HepG2 (cell line): Measurements from ENCODE around the gene TTPAL. TPM values are rescaled to one million over a fixed set of nuclear protein-coding genes. Genes with fewer than 3 reads are reported as not detected.

Experiments used
- ATAC-seq: fragments of 200-7000 bp; cut with Tn5 transposase; 3 replicates; pipeline ENCODE4 v1.9.1; 2020; ENCODE audit warnings: mild to moderate bottlenecking, moderate library complexity
- BruUV-seq: library from RNA; stranded (reverse); fragments of 400-500 nt; replicated peaks from 2 replicates; lab custom pipeline; 2021; lab: Mats Ljungman, UMichigan
- CTCF ChIA-PET: fragments of 300-600 bp; formaldehyde crosslinking; extraction: SDS; loops from one replicate; lab custom pipeline; 2021; ENCODE audit warnings: low total read pairs, inconsistent platforms, low intra/inter-chr PET ratio; lab: Yijun Ruan, JAX
- POLR2A ChIA-PET: fragments of 350-600 bp; sonication (Branson Sonifier 250); formaldehyde crosslinking; loops from one replicate; lab custom pipeline; 2020; ENCODE audit warnings: antibody characterized with exemption, inconsistent platforms; lab: Yijun Ruan, JAX
- DNase-seq: peaks from one replicate; pipeline ENCODE4 v3.0.0-alpha.2; 2015; ENCODE audit warnings: low spot score
- FAIRE-seq: peaks from 3 replicates; lab custom pipeline; 2011; peaks lifted over from hg19 to GRCh38; lab: Jason Lieb, UNC
- H2AFZ ChIP-seq: one replicate; pipeline ENCODE4 v1.6.1; 2011; ENCODE audit warnings: low read length, inconsistent platforms
- H3K27ac ChIP-seq: fragments of 300-600 bp; 3 replicates; pipeline ENCODE4 v1.8.0; 2011; ENCODE audit warnings: mixed run types, mild to moderate bottlenecking, mixed read lengths, low read length, inconsistent platforms; ENCODE audit not compliant: insufficient read depth; ENCODE audit errors: extremely low read length
- H3K27me3 ChIP-seq, 2 experiments: fragments of 200-600 bp in 1 of 2; 2 replicates in 1 of 2; 3 replicates in 1 of 2; pipeline versions ENCODE4 v1.6.0 to v1.8.0; 2011; ENCODE audit warnings: low read length in 2 of 2, mild to moderate bottlenecking in 2 of 2, moderate library complexity in 2 of 2, inconsistent platforms in 1 of 2; ENCODE audit not compliant: insufficient read depth in 2 of 2, control insufficient read depth in 1 of 2
- H3K36me3 ChIP-seq, 2 experiments: fragments of 200-600 bp in 1 of 2; replicated peaks in 1 of 2; 2 replicates in 1 of 2; 3 replicates in 1 of 2; pipeline versions ENCODE4 v1.5.1 to v1.8.0; 2011; ENCODE audit warnings: low read length in 2 of 2, inconsistent platforms in 1 of 2; ENCODE audit not compliant: insufficient read depth in 2 of 2, control insufficient read depth in 1 of 2
- H3K4me1 ChIP-seq: 2 replicates; pipeline ENCODE4 v1.5.1; 2012; ENCODE audit warnings: low read length, inconsistent platforms; ENCODE audit not compliant: insufficient read depth
- H3K4me2 ChIP-seq: 2 replicates; pipeline ENCODE4 v1.6.0; 2011; ENCODE audit warnings: low read depth, low read length, inconsistent platforms
- H3K4me3 ChIP-seq, 3 experiments: fragments of 200-600 bp in 1 of 3; sonication (generic), shearing (Covaris generic) in 1 of 3; replicated peaks in 1 of 3; 2 replicates each; pipeline ENCODE4 v1.5.1; 2011 to 2016; ENCODE audit warnings: low read length in 3 of 3, inconsistent platforms in 2 of 3, low read depth in 2 of 3, mild to moderate bottlenecking in 2 of 3, control low read depth in 1 of 3, mixed read lengths in 1 of 3; ENCODE audit not compliant: insufficient read depth in 1 of 3
- H3K79me2 ChIP-seq: one replicate; pipeline ENCODE4 v1.6.1; 2011; ENCODE audit warnings: low read length, inconsistent platforms; ENCODE audit not compliant: insufficient read depth
- H3K9ac ChIP-seq: 2 replicates; pipeline ENCODE4 v1.6.0; 2011; ENCODE audit warnings: mild to moderate bottlenecking, low read depth, low read length, inconsistent platforms; ENCODE audit not compliant: insufficient read depth
- H3K9me3 ChIP-seq: 2 replicates; pipeline ENCODE4 v1.5.1; 2012; ENCODE audit warnings: mild to moderate bottlenecking, low read length
- H4K20me1 ChIP-seq: 2 replicates; pipeline ENCODE4 v1.6.0; 2011; ENCODE audit warnings: inconsistent platforms, mild to moderate bottlenecking, low read length, moderate library complexity; ENCODE audit not compliant: insufficient read depth
- AKAP8 ChIP-seq: sonication (generic); formaldehyde crosslinking; IDR thresholded peaks from 2 replicates; pipeline ENCODE4 v1.5.1; 2020; ENCODE audit warnings: mild to moderate bottlenecking, missing genetic modification reagents
- ATF7 ChIP-seq, 2 experiments: fragments of 450-650 bp in 1 of 2; sonication (generic) in 1 of 2; formaldehyde crosslinking in 1 of 2; IDR thresholded peaks; 2 replicates each; pipeline versions ENCODE4 v1.4.0 to v1.6.1; 2016 to 2020; ENCODE audit warnings: antibody characterized with exemption in 1 of 2, mild to moderate bottlenecking in 1 of 2, missing genetic modification reagents in 1 of 2
- ATRX ChIP-seq: sonication (generic); formaldehyde crosslinking; IDR thresholded peaks from 2 replicates; pipeline ENCODE4 v1.4.0; 2020; ENCODE audit warnings: missing genetic modification reagents, borderline replicate concordance
- HINFP ChIP-seq: sonication (generic); formaldehyde crosslinking; IDR thresholded peaks from 2 replicates; pipeline ENCODE4 v1.4.0; 2020; ENCODE audit warnings: low read depth, mild to moderate bottlenecking, missing genetic modification reagents
- HIVEP1 ChIP-seq: sonication (generic); formaldehyde crosslinking; IDR thresholded peaks from 2 replicates; pipeline ENCODE4 v1.4.0; 2020; ENCODE audit warnings: mild to moderate bottlenecking, missing genetic modification reagents
- MTF2 ChIP-seq: sonication (generic); formaldehyde crosslinking; IDR thresholded peaks from 2 replicates; pipeline ENCODE4 v1.5.0; 2020; ENCODE audit warnings: missing genetic modification reagents, borderline replicate concordance
- NFRKB ChIP-seq: fragments of 450-650 bp; IDR thresholded peaks from 2 replicates; pipeline ENCODE4 v1.6.1; 2017
- TARDBP ChIP-seq: sonication (generic); formaldehyde crosslinking; IDR thresholded peaks from 2 replicates; pipeline ENCODE4 v1.8.0; 2022; ENCODE audit warnings: mild to moderate bottlenecking, missing genetic modification reagents
- TRAFD1 ChIP-seq: sonication (generic); formaldehyde crosslinking; IDR thresholded peaks from 2 replicates; pipeline ENCODE4 v1.5.1; 2020; ENCODE audit warnings: missing genetic modification reagents, mild to moderate bottlenecking, borderline replicate concordance
- UBTF ChIP-seq: sonication (generic); formaldehyde crosslinking; IDR thresholded peaks from 2 replicates; pipeline ENCODE4 v1.4.0; 2020; ENCODE audit warnings: mild to moderate bottlenecking, missing genetic modification reagents
- ZBTB1 ChIP-seq: sonication (generic); formaldehyde crosslinking; IDR thresholded peaks from 2 replicates; pipeline ENCODE4 v1.4.0; 2020; ENCODE audit warnings: missing genetic modification reagents, borderline replicate concordance
- ZFAT ChIP-seq: sonication (generic); formaldehyde crosslinking; conservative IDR thresholded peaks from 2 replicates; pipeline ENCODE4 v1.8.1; 2023; ENCODE audit warnings: missing genetic modification reagents, inconsistent platforms
- ZFP62 ChIP-seq: sonication (generic); formaldehyde crosslinking; IDR thresholded peaks from 2 replicates; pipeline ENCODE4 v1.4.0; 2020; ENCODE audit warnings: missing genetic modification reagents
- ZNF513 ChIP-seq: sonication (generic); formaldehyde crosslinking; conservative IDR thresholded peaks from 2 replicates; pipeline ENCODE4 v1.5.0; 2020; ENCODE audit warnings: missing genetic modification reagents
- ZNF550 ChIP-seq: sonication (generic); formaldehyde crosslinking; IDR thresholded peaks from 2 replicates; pipeline ENCODE4 v1.4.0; 2020; ENCODE audit warnings: mild to moderate bottlenecking, missing genetic modification reagents, borderline replicate concordance
- ZNF740 ChIP-seq: sonication (generic); formaldehyde crosslinking; IDR thresholded peaks from 2 replicates; pipeline ENCODE4 v1.4.0; 2020; ENCODE audit warnings: missing genetic modification reagents
- ZNF749 ChIP-seq: sonication (generic); formaldehyde crosslinking; IDR thresholded peaks from 2 replicates; pipeline ENCODE4 v1.8.0; 2022; ENCODE audit warnings: mild to moderate bottlenecking, missing genetic modification reagents, moderate library complexity, borderline replicate concordance
- ZNF790 ChIP-seq: sonication (generic); formaldehyde crosslinking; IDR thresholded peaks from 2 replicates; pipeline ENCODE4 v1.8.0; 2022; ENCODE audit warnings: missing genetic modification reagents, mild to moderate bottlenecking, borderline replicate concordance
- ZSCAN9 ChIP-seq: IDR thresholded peaks from 2 replicates; pipeline ENCODE4 v1.6.1; 2016; ENCODE audit warnings: borderline replicate concordance
- WGBS: methylation state at CpG from one replicate; pipeline ENCODE4 v1.1.6; 2017; ENCODE audit warnings: low lambda C conversion rate; 5-methylcytosine and 5-hydroxymethylcytosine counted together
- in situ Hi-C: cut with HindIII; loops from 2 replicates; pipeline ENCODE4 v1.10.0; 2017; ENCODE audit warnings: low pct_unique_long_range_greater_than_20kb; ENCODE audit not compliant: extremely low pct_ligation_motif_present
- intact Hi-C: fragments of 100-400 bp; cut with micrococcal nuclease; formaldehyde crosslinking; loops from one replicate; pipeline ENCODE4 v1.10.0; 2022; ENCODE audit not compliant: unreplicated experiment
- polyA plus RNA-seq, 8 experiments: library from polyadenylated mRNA; depleted of rRNA in 3 of 8; stranded (reverse) in 7 of 8; unstranded in 1 of 8; fragments of >200 nt; fragmentation: Illumina TruSeq in 4 of 8; extraction: Trizol in 4 of 8; gene quantifications; 2 replicates each; pipeline versions ENCODE4 v1.2.1 to v1.2.3, GENCODE V29; 2011 to 2016; ENCODE audit warnings: low read depth in 4 of 8, missing spikeins in 1 of 8, mixed read lengths in 1 of 8; ENCODE audit not compliant: insufficient read depth in 1 of 8
- total RNA-seq, 5 experiments: library from RNA; depleted of rRNA; stranded (reverse); fragments of >200 nt; fragmentation: Illumina TruSeq; extraction: Trizol; gene quantifications; 2 replicates each; pipeline ENCODE4 v1.2.3, GENCODE V29; 2016; ENCODE audit warnings: low read depth in 1 of 5

Gene TTPAL
- total and polyA plus RNA-seq, 2 of the 13 experiments (the other 11 are each of a cell fraction or from before 2014, with no cell fraction given): 4.3 to 18.8 TPM

- peaks cover 9% of the 10 kb centered on the region for H3K79me2 ChIP-seq
- no peak for DNase-seq
- no peaks in the 10 kb centered on the region for H3K36me3 ChIP-seq
- H3K4me1 ChIP-seq: peaks cover 15% of the 10 kb centered on the region
- intact Hi-C loops: no loop called here
- no peaks in the 10 kb centered on the region for H4K20me1 ChIP-seq
- no peak overlapping the region for H3K27ac ChIP-seq
- no peak overlapping the region for H2AFZ ChIP-seq
- CTCF ChIA-PET: no interaction called here
- no peak for FAIRE-seq
- POLR2A ChIA-PET: interaction anchor here (0.6 to 0.9 kb wide), 2 partner anchors 11 to 367 kb away, joined by 3 read pairs; partner anchors contain the start of gene PABPC1L
- H3K4me3 ChIP-seq: no peak overlapping the region
- H3K9ac ChIP-seq: no peak overlapping the region
- in situ Hi-C loops: no loop called here
- no peaks in the 10 kb centered on the region for H3K9me3 ChIP-seq
- 80% methylated on average over 1 of the region's 1 CpG for WGBS
- no TSS peak for BruUV-seq
- H3K27me3 ChIP-seq: no peaks in the 10 kb centered on the region
- no peak for ATAC-seq
- no peak overlapping the region for H3K4me2 ChIP-seq
- TF ChIP-seq HINFP (CRISPR knock-in tag) (no peak), NFRKB (no peak), ZSCAN9 (CRISPR knock-in tag) (no peak), TRAFD1 (no peak), UBTF (no peak), MTF2 (CRISPR knock-in tag) (no peak), HIVEP1 (CRISPR knock-in tag) (no peak), ATRX (no peak), ZNF513 (CRISPR knock-in tag) (no peak), ZNF550 (CRISPR knock-in tag) (no peak), ATF7 (IDR thresholded peaks at IDR 0.05) (no peak), ATF7 (CRISPR knock-in tag; IDR thresholded peaks at IDR 0.05) (no peak), ZFAT (no peak), ZNF740 (no peak), ZNF749 (CRISPR knock-in tag) (no peak), ZNF790 (CRISPR knock-in tag) (no peak), AKAP8 (no peak), ZBTB1 (CRISPR knock-in tag) (no peak), TARDBP (no peak), ZFP62 (CRISPR knock-in tag) (no peak)
Measured at GRCh38 chr20:44542890-44543289, 67.2 kb downstream of the TTPAL start.
